ENCODE measurements around the gene MEGF9.

- TF ChIP-seq POLR2A (IDR thresholded peaks at IDR 0.05; ENCODE audit: low read depth, low read length) (no peak), POLR2AphosphoS5 (IDR thresholded peaks at IDR 0.05; ENCODE audit: low read depth, low read length) (no peak), TAF1 (IDR thresholded peaks at IDR 0.05; ENCODE audit: low read depth, low read length) (no peak)
Measured at GRCh38 chr9:120663950-120664349, 50.3 kb downstream of the MEGF9 start.

Measured in GM12891 (cell line).